ENCODE data around the gene RTKN. TPM values are rescaled to one million over a fixed set of nuclear protein-coding genes. Genes with fewer than 3 reads are reported as not detected.
A peak's percentile ranks its signal among the peaks of the same experiment; 100 is the strongest.
"Not testable (repeated sequence)": the region's sequence is repeated elsewhere in the genome, so short reads cannot be mapped to it uniquely, and the experiment has no call there.

RTKN gene
- total RNA-seq, 1 donor from 2014 or later: 72.1 TPM

- Mint-ChIP-seq H3K9me3 (no peaks in the 10 kb centered on the region), H3K4me1 (ENCODE audit: unreplicated experiment) (peaks cover 9% of the 10 kb centered on the region), H3K4me3 (peak overlapping the region; percentile 99), H3K27me3 (no peaks in the 10 kb centered on the region), H3K27ac (peak overlapping the region; percentile 97), H3K36me3 (peaks cover 16% of the 10 kb centered on the region)
- DNase-seq (ENCODE audit: extremely low spot score, unreplicated experiment): no peak
- TF ChIP-seq, protein P1, sequence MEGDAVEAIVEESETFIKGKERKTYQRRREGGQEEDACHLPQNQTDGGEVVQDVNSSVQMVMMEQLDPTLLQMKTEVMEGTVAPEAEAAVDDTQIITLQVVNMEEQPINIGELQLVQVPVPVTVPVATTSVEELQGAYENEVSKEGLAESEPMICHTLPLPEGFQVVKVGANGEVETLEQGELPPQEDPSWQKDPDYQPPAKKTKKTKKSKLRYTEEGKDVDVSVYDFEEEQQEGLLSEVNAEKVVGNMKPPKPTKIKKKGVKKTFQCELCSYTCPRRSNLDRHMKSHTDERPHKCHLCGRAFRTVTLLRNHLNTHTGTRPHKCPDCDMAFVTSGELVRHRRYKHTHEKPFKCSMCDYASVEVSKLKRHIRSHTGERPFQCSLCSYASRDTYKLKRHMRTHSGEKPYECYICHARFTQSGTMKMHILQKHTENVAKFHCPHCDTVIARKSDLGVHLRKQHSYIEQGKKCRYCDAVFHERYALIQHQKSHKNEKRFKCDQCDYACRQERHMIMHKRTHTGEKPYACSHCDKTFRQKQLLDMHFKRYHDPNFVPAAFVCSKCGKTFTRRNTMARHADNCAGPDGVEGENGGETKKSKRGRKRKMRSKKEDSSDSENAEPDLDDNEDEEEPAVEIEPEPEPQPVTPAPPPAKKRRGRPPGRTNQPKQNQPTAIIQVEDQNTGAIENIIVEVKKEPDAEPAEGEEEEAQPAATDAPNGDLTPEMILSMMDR (conservative IDR thresholded peaks at IDR 0.05): no peak
Observed at GRCh38 chr2:74472945-74473258, 31.2 kb upstream of the RTKN start.

- TF ChIP-seq, protein P1 (conservative IDR thresholded peaks at IDR 0.05): no peak
- peak; percentile 96 for DNase-seq (ENCODE audit: extremely low spot score, unreplicated experiment)
- Mint-ChIP-seq H3K27me3 (no peaks in the 10 kb centered on the region), H3K27ac (peak within 1 kb of the TSS; percentile 97), H3K4me1 (ENCODE audit: unreplicated experiment) (peaks cover 9% of the 10 kb centered on the region), H3K9me3 (no peaks in the 10 kb centered on the region), H3K36me3 (peaks cover 16% of the 10 kb centered on the region), H3K4me3 (peak within 1 kb of the TSS; percentile 99)
Observed at GRCh38 chr2:74472086-74472944, 30.6 kb upstream of the RTKN start, which contains the start of gene MRPL53. Gene MRPL53, minus strand, starts transcription at chr2:74472680. Its CDS starts 20 bp downstream, at chr2:74472660.

DNA sequence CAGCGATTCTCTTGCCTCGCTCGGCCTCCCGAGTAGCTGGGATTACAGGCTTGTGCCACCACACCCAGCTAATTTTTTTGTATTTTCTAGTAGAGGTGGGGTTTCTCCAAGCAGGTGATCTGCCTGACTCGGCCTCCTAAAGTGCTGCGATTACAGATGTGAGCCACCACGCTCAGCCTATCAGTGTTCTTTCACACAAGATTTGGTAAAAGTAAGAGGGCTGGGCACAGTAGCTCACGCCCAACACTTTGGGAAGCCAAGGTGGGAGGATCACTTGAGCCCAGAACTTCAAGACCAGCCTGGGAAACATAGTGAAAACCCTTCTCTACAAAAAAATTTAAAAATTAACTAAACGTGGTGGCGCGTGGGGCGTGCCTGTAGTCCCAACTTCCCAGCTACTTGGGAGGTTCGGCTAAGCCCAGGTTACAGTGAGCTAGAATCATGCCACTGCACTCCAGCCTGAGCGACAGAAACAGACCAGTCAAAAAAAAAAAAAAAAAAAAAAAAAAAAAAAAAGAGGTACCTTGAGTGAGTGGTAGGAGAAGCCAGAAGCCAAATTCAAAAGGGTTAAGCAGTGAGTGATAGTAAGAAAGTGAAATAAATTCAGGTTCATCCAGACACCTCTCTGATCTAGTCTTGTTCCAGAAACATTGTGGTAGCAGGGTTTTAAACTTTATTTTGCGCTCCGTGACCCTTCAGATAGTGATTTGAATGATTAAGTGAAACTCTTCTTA is 29.8 kb upstream of the RTKN start:
- peaks cover 16% of the 10 kb centered on the region for H3K36me3 Mint-ChIP-seq
- TF ChIP-seq, protein P1 (conservative IDR thresholded peaks at IDR 0.05): no peak
- H3K27me3 Mint-ChIP-seq: no peaks in the 10 kb centered on the region
- no peaks in the 10 kb centered on the region for H3K9me3 Mint-ChIP-seq
- H3K4me3 Mint-ChIP-seq: peak overlapping the region; percentile 99
- no peak for DNase-seq (ENCODE audit: extremely low spot score, unreplicated experiment)
- H3K27ac Mint-ChIP-seq: peak overlapping the region; percentile 97
- peaks cover 9% of the 10 kb centered on the region for H3K4me1 Mint-ChIP-seq (ENCODE audit: unreplicated experiment)

GRCh38 chr2:74470742-74471141 is 29.0 kb upstream of the RTKN start:
- H3K27me3 Mint-ChIP-seq: not testable (repeated sequence)

GRCh38 chr2:74464406-74464805 is 22.7 kb upstream of the RTKN start:
- Mint-ChIP-seq H3K4me1 (ENCODE audit: unreplicated experiment) (peaks cover 11% of the 10 kb centered on the region), H3K27me3 (no peaks in the 10 kb centered on the region), H3K4me3 (peak overlapping the region; percentile 97), H3K27ac (peak overlapping the region; percentile 66), H3K9me3 (no peaks in the 10 kb centered on the region), H3K36me3 (peaks cover 3% of the 10 kb centered on the region)
- TF ChIP-seq, protein P1 (conservative IDR thresholded peaks at IDR 0.05): no peak
- no peak for DNase-seq (ENCODE audit: extremely low spot score, unreplicated experiment)

More at GRCh38 chr2:74470742-74471141, 29.0 kb upstream of the RTKN start:
- Mint-ChIP-seq H3K27ac (peak overlapping the region; percentile 74), H3K4me3 (peak overlapping the region; percentile 73), H3K36me3 (peaks cover 16% of the 10 kb centered on the region)
- H3K4me1 Mint-ChIP-seq (ENCODE audit: unreplicated experiment); DNase-seq (ENCODE audit: extremely low spot score, unreplicated experiment); H3K9me3 Mint-ChIP-seq: not testable (repeated sequence)

DNA sequence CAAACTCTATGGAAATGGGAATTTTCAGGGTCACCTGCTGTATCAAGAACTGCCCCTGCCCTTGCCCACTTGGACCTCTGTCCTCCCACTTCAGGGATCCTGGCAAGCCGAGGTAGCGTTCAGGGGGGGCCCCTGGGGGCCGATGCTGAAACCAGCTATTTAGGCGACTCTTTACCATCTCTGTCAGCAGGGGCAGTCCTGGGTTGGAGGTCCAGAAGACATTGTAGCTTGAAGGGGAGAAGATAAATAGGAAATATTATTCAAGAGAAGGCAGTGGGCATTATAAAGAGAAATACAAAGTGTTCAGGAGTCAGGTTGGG is 21.0 kb upstream of the RTKN start:
- no peaks in the 10 kb centered on the region for H3K9me3 Mint-ChIP-seq
- peak overlapping the region; percentile 77 for H3K27ac Mint-ChIP-seq
- DNase-seq (ENCODE audit: extremely low spot score, unreplicated experiment): no peak
- H3K4me3 Mint-ChIP-seq: peak overlapping the region; percentile 80
- peaks cover 13% of the 10 kb centered on the region for H3K4me1 Mint-ChIP-seq (ENCODE audit: unreplicated experiment)
- peaks cover 7% of the 10 kb centered on the region for H3K36me3 Mint-ChIP-seq
- TF ChIP-seq, protein P1 (conservative IDR thresholded peaks at IDR 0.05): no peak
- H3K27me3 Mint-ChIP-seq: peaks cover 4% of the 10 kb centered on the region

All from type B pancreatic cell (in vitro differentiated cells).